Stimulated activated CD4-positive, alpha-beta T cell treated with anti-CD3 and anti-CD28 coated beads, Interleukin-1b, Interleukin-23, amount 100 ng/mL, for 4 hours (primary cell): ENCODE results near the gene UTF1.
A peak's percentile ranks its signal among the peaks of the same experiment; 100 is the strongest.
"Not testable (repeated sequence)": the region's sequence is repeated elsewhere in the genome, so short reads cannot be mapped to it uniquely, and the experiment has no call there.

ENCODE experiments used
- DNase-seq, 2 donors: peaks; one replicate each; pipeline ENCODE4 v3.0.0-alpha.2; 2020; ENCODE audit warnings: low read depth in 2 of 2

UTF1 gene

GRCh38 chr10:133265052-133265451 lies 35.0 kb downstream of the UTF1 start:
- not testable (repeated sequence) for DNase-seq

- DNase-seq, result no peak
Observed at GRCh38 chr10:133266056-133266795, 36.2 kb downstream of the UTF1 start.

DNA sequence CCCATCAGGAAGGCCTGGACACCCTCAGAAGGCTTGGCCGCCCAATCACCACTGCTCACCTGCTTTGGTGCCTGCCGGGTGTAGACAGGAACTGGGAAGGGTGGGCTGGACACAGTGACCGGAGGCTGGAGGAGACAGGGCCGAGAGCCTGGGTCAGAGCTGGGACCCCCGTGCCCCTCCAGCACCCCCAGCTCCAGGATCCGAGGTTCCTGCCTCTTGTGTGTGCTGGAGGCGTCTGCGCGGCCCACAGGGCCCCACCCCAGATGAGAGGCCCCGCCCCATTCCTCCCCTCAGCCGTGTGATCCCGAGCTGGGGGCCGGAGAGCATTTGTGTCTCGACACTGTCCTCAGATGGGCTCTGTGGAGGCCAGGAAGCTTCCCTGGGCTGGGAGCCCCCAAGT lies 37.3 kb downstream of the UTF1 start:
- no peak for DNase-seq

GRCh38 chr10:133267829-133268228 lies 37.8 kb downstream of the UTF1 start:
- no peak for DNase-seq

- DNase-seq, result no peak
Observed at GRCh38 chr10:133268532-133268931, 38.5 kb downstream of the UTF1 start.

DNA sequence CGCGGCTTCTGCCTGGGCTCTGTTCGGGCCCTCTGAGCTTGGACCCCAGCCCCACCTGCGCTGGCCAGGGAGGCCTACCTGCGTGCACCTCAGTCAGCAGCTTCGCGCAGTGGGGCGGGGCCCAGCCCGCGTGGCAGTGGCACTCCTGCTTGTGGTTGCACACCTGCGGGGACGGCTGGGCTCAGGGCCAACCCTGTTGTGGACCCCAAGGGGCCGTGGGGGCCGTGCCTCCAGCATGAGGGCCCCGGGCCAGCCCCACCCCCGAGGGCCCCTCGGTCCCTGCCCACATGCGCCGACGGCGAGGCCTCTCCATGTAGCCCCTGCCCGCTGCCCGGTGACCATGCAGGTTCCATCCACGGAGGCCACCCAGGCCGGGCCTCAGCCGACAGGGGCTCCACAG lies 39.4 kb downstream of the UTF1 start:
- DNase-seq, result no peak

GRCh38 chr10:133270204-133270603 lies 40.2 kb downstream of the UTF1 start:
- DNase-seq, result no peak

- DNase-seq, result no peak
Observed at GRCh38 chr10:133270773-133271297, 40.8 kb downstream of the UTF1 start.

DNA sequence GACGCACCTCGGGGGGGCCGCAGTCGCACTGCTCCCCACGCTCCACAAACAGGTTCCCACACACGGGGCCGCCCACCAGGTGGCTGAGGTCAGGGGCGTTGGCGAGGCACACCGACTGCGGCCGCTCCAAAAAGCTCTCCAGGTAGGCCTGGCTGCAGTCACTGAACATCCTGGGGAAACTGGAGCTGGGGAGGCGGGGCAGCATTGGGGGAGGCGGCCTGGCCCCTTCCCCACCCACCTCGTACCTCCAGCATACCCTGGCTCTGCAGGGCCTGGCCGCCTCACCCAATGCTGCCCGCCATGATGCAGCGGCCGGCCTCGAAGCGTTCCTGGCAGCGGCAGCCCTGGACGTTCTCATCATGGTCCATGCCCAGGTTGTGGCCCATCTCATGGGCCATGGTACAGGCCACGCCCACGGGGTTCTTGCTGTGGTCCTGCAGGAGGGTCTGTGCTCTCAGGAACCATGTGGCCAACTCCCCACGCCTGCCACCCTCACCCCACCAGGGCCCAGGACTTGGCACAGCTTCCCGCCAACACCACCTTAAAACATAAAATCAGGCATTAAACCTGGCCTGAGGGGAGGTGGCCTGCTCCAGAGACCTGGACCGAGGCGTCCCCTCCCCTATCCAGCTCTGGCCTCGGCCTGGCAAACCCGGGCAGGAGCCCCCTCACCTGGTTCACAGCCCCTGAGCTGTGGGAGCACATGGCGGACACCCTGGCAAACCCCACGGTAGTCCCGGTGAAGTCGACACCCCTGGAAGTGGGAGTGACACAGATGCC lies 41.7 kb downstream of the UTF1 start:
- no peak for DNase-seq

GRCh38 chr10:133272301-133272963 lies 42.4 kb downstream of the UTF1 start:
- no peak for DNase-seq

- no peak for DNase-seq
Observed at GRCh38 chr10:133272964-133273420, 43.0 kb downstream of the UTF1 start.

- no peak for DNase-seq
Observed at GRCh38 chr10:133273534-133274143, 43.6 kb downstream of the UTF1 start.

GRCh38 chr10:133274751-133275683 lies 45.0 kb downstream of the UTF1 start:
- DNase-seq, result peak; percentile 72 to 73

GRCh38 chr10:133275684-133276092 lies 45.7 kb downstream of the UTF1 start:
- peak in 1 of 2 donors; percentile 31 for DNase-seq

- DNase-seq, result no peak
Observed at GRCh38 chr10:133276100-133276434, 46.0 kb downstream of the UTF1 start.

DNA sequence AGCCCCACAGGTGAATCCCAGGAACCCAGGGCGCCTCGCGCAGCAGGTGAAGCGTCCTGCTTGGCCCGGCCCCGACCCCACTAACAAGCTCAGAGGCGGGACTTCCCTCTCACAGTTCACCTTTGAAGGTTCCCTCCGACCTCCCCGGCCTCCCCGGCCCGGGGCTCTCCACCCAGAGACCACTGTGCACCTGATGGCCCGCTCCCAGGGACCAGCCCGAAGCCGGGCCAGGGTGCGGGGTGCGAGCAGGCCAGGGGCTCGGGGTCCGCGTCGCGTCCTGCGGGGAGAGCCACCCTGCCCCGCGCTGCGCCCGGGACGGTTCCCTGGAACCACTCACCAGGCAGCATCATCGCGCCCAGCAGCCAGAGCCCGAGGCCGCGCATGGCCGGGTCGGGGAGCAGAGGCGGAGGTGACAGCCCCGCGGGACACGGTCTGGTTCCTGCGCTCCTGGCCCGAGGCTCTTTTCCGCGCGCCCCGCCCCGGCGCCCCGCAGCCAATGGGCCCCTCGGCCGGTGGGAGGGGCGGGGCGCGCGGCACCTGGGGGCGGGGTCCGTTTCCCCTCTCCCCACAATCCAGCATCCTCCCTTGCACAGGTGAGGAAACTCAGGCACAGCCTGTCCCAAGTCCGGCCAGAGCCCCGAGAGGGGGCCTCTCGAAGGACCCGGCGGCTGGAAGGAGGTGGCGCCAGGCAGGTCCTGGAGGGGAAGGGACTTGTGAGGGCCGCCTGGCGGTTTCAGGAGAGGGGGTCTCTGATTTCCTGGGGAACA lies 46.6 kb downstream of the UTF1 start, which contains the start of gene ADAM8:
TSS of gene ADAM8 (minus strand) at position 434 of the 767 bp plus-strand sequence. CDS start at position 383, 51 bp downstream.
- DNase-seq, result peak; percentile 54 to 71

- no peak for DNase-seq
Observed at GRCh38 chr10:133277277-133277992, 47.4 kb downstream of the UTF1 start.

- no peak for DNase-seq
Observed at GRCh38 chr10:133277993-133278576, 48.1 kb downstream of the UTF1 start.
